ENCODE results near the gene AKIP1. TPM values are rescaled to one million over a fixed set of nuclear protein-coding genes. Genes with fewer than 3 reads are reported as not detected.
"Not testable (repeated sequence)": the region's sequence is repeated elsewhere in the genome, so short reads cannot be mapped to it uniquely, and the experiment has no call there.

Gene AKIP1
- total RNA-seq = 10 to 100 TPM; 29.1 to 30.7 TPM

GRCh38 chr11:8911029-8911823 is at the start of gene AKIP1:
Gene AKIP1 (plus strand): TSS chr11:8911189. CDS start chr11:8911450, 261 bp downstream.
- Mint-ChIP-seq H3K36me3 (peaks cover 17% of the 10 kb centered on the region), H3K27me3 (no peaks in the 10 kb centered on the region), H3K4me1 (peaks cover 47% of the 10 kb centered on the region), H3K9me3 (no peaks in the 10 kb centered on the region), H3K27ac (peak within 1 kb of the TSS; percentile 91), H3K4me3 (peak within 1 kb of the TSS; percentile 90)
- DNase-seq = peak; percentile 94

GRCh38 chr11:8863838-8864237 is 47.2 kb upstream of the AKIP1 start:
- H3K27ac Mint-ChIP-seq = no peak overlapping the region
- DNase-seq = no peak

GRCh38 chr11:8865304-8865703 is 45.7 kb upstream of the AKIP1 start:
- no peak for DNase-seq
- H3K27ac Mint-ChIP-seq = no peak overlapping the region
- H3K4me3 Mint-ChIP-seq = no peak overlapping the region
- no peaks in the 10 kb centered on the region for H3K9me3 Mint-ChIP-seq
- H3K36me3 Mint-ChIP-seq = no peaks in the 10 kb centered on the region
- peaks cover 59% of the 10 kb centered on the region for H3K27me3 Mint-ChIP-seq
- H3K4me1 Mint-ChIP-seq = peaks cover 3% of the 10 kb centered on the region

More at GRCh38 chr11:8863838-8864237, 47.2 kb upstream of the AKIP1 start:
- no peak overlapping the region for H3K4me3 Mint-ChIP-seq
- no peaks in the 10 kb centered on the region for H3K9me3 Mint-ChIP-seq
- H3K4me1 Mint-ChIP-seq = no peaks in the 10 kb centered on the region
- no peaks in the 10 kb centered on the region for H3K36me3 Mint-ChIP-seq
- peaks cover 50% of the 10 kb centered on the region for H3K27me3 Mint-ChIP-seq

GRCh38 chr11:8867035-8867434 is 44.0 kb upstream of the AKIP1 start:
- Mint-ChIP-seq H3K27me3 (peaks cover 62% of the 10 kb centered on the region), H3K9me3 (no peaks in the 10 kb centered on the region), H3K4me3 (no peak overlapping the region), H3K4me1 (peaks cover 4% of the 10 kb centered on the region), H3K36me3 (no peaks in the 10 kb centered on the region), H3K27ac (no peak overlapping the region)
- DNase-seq = no peak

- H3K4me3 Mint-ChIP-seq = no peak overlapping the region
- no peaks in the 10 kb centered on the region for H3K9me3 Mint-ChIP-seq
- H3K4me1 Mint-ChIP-seq = peaks cover 4% of the 10 kb centered on the region
- no peaks in the 10 kb centered on the region for H3K36me3 Mint-ChIP-seq
- DNase-seq = no peak
- peaks cover 73% of the 10 kb centered on the region for H3K27me3 Mint-ChIP-seq
- H3K27ac Mint-ChIP-seq = no peak overlapping the region
Measured at GRCh38 chr11:8867931-8868631, 42.9 kb upstream of the AKIP1 start.

GRCh38 chr11:8870411-8871170 is 40.4 kb upstream of the AKIP1 start:
- Mint-ChIP-seq H3K27me3 (peaks cover 80% of the 10 kb centered on the region), H3K27ac (no peak overlapping the region)
- DNase-seq = peak; percentile 28

GRCh38 chr11:8871171-8871775 is 39.7 kb upstream of the AKIP1 start:
- H3K27me3 Mint-ChIP-seq = peaks cover 80% of the 10 kb centered on the region
- no peak overlapping the region for H3K27ac Mint-ChIP-seq
- DNase-seq = no peak
- H3K4me1 Mint-ChIP-seq = peaks cover 14% of the 10 kb centered on the region
- H3K4me3 Mint-ChIP-seq = peak overlapping the region; percentile 40
- no peaks in the 10 kb centered on the region for H3K9me3 Mint-ChIP-seq
- no peaks in the 10 kb centered on the region for H3K36me3 Mint-ChIP-seq

More at GRCh38 chr11:8870411-8871170, 40.4 kb upstream of the AKIP1 start:
- Mint-ChIP-seq H3K4me1 (peaks cover 14% of the 10 kb centered on the region), H3K4me3 (peak overlapping the region; percentile 74), H3K36me3 (no peaks in the 10 kb centered on the region), H3K9me3 (no peaks in the 10 kb centered on the region)

GRCh38 chr11:8871962-8872361 is 39.0 kb upstream of the AKIP1 start:
- no peak for DNase-seq
- H3K36me3 Mint-ChIP-seq = no peaks in the 10 kb centered on the region
- H3K27me3 Mint-ChIP-seq = peaks cover 73% of the 10 kb centered on the region
- peaks cover 14% of the 10 kb centered on the region for H3K4me1 Mint-ChIP-seq
- H3K27ac Mint-ChIP-seq = no peak overlapping the region
- no peak overlapping the region for H3K4me3 Mint-ChIP-seq
- no peaks in the 10 kb centered on the region for H3K9me3 Mint-ChIP-seq

GRCh38 chr11:8873741-8874405 is 37.1 kb upstream of the AKIP1 start:
- H3K27ac Mint-ChIP-seq = no peak overlapping the region
- no peak for DNase-seq
- H3K4me3 Mint-ChIP-seq = no peak overlapping the region
- H3K36me3 Mint-ChIP-seq = no peaks in the 10 kb centered on the region
- no peaks in the 10 kb centered on the region for H3K9me3 Mint-ChIP-seq
- H3K27me3 Mint-ChIP-seq = peaks cover 59% of the 10 kb centered on the region
- H3K4me1 Mint-ChIP-seq = peaks cover 14% of the 10 kb centered on the region

GRCh38 chr11:8878771-8879170 is 32.2 kb upstream of the AKIP1 start:
- peaks cover 26% of the 10 kb centered on the region for H3K27me3 Mint-ChIP-seq
- no peaks in the 10 kb centered on the region for H3K36me3 Mint-ChIP-seq
- H3K4me1 Mint-ChIP-seq = peaks cover 7% of the 10 kb centered on the region
- no peaks in the 10 kb centered on the region for H3K9me3 Mint-ChIP-seq
- no peak overlapping the region for H3K27ac Mint-ChIP-seq
- no peak overlapping the region for H3K4me3 Mint-ChIP-seq
- no peak for DNase-seq

GRCh38 chr11:8881585-8881984 is 29.4 kb upstream of the AKIP1 start:
- not testable (repeated sequence) for H3K9me3 Mint-ChIP-seq, DNase-seq, H3K27ac Mint-ChIP-seq, H3K4me3 Mint-ChIP-seq, H3K4me1 Mint-ChIP-seq, H3K36me3 Mint-ChIP-seq
- peaks cover 15% of the 10 kb centered on the region for H3K27me3 Mint-ChIP-seq

- H3K4me3 Mint-ChIP-seq = no peak overlapping the region
- H3K27me3 Mint-ChIP-seq = peaks cover 9% of the 10 kb centered on the region
- H3K4me1 Mint-ChIP-seq = no peaks in the 10 kb centered on the region
- peaks cover 5% of the 10 kb centered on the region for H3K9me3 Mint-ChIP-seq
- no peak overlapping the region for H3K27ac Mint-ChIP-seq
- H3K36me3 Mint-ChIP-seq = peaks cover 5% of the 10 kb centered on the region
- DNase-seq = no peak
Measured at GRCh38 chr11:8886322-8886721, 24.7 kb upstream of the AKIP1 start.

- H3K27ac Mint-ChIP-seq, DNase-seq, H3K4me1 Mint-ChIP-seq, H3K4me3 Mint-ChIP-seq, H3K9me3 Mint-ChIP-seq, H3K27me3 Mint-ChIP-seq: not testable (repeated sequence)
- peaks cover 10% of the 10 kb centered on the region for H3K36me3 Mint-ChIP-seq
Measured at GRCh38 chr11:8891185-8891584, 19.8 kb upstream of the AKIP1 start.

- Mint-ChIP-seq H3K4me1 (no peaks in the 10 kb centered on the region), H3K9me3 (peaks cover 16% of the 10 kb centered on the region), H3K36me3 (peaks cover 10% of the 10 kb centered on the region), H3K4me3 (no peak overlapping the region), H3K27ac (no peak overlapping the region), H3K27me3 (no peaks in the 10 kb centered on the region)
- DNase-seq = no peak
Measured at GRCh38 chr11:8899119-8899753, 11.8 kb upstream of the AKIP1 start.
